Activated CD8-positive, alpha-beta memory T cell treated with anti-CD3 and anti-CD28 coated beads for 36 hours (primary cell): ENCODE results near the gene HMOX2. TPM values are rescaled to one million over a fixed set of nuclear protein-coding genes. Genes with fewer than 3 reads are reported as not detected.

Source experiments
- CTCF ChIA-PET: fragments of 350-600 bp; sonication (Branson Sonifier 250); formaldehyde crosslinking; loops from one replicate; lab custom pipeline; 2021; ENCODE audit warnings: antibody characterized with exemption; lab: Charles Lee
- POLR2A ChIA-PET: fragments of 350-600 bp; sonication (Branson Sonifier 250); formaldehyde crosslinking; loops from one replicate; lab custom pipeline; 2021; ENCODE audit warnings: antibody characterized with exemption; lab: Charles Lee
- total RNA-seq, 2 experiments: library from RNA; stranded (reverse); gene quantifications; one replicate each; pipeline ENCODE4 v1.2.3, GENCODE V29; 2021

The HMOX2 gene
- total RNA-seq, 2 experiments from 2014 or later: 92.9 to 94.6 TPM

GRCh38 chr16:4455951-4456350, 20.2 kb upstream of the HMOX2 start:
- ChIA-PET POLR2A (no interaction called here), CTCF (no interaction called here)

- ChIA-PET POLR2A (interaction anchor here (0.6 kb wide), 2 partner anchors 75 to 373 kb away, joined by 13 to 15 read pairs; no protein-coding TSS in a partner anchor), CTCF (no interaction called here)
Measured at GRCh38 chr16:4460936-4461249, 15.3 kb upstream of the HMOX2 start.

- CTCF ChIA-PET: no interaction called here
- POLR2A ChIA-PET: interaction anchor here (0.6 kb wide), 1 partner anchor 372 kb away, joined by 13 read pairs; no protein-coding TSS in a partner anchor
Measured at GRCh38 chr16:4461250-4462085, 14.7 kb upstream of the HMOX2 start.

GRCh38 chr16:4463522-4464163, 12.6 kb upstream of the HMOX2 start:
- ChIA-PET POLR2A (no interaction called here), CTCF (interaction anchor here (0.7 to 1.3 kb wide), 4 partner anchors 13 to 43 kb away, joined by 3 to 4 read pairs (median 3); partner anchors contain the start of gene HMOX2)

- ChIA-PET CTCF (interaction anchor here (1.0 to 2.0 kb wide), 4 partner anchors 10 to 82 kb away, joined by 3 to 17 read pairs (median 4); partner anchors contain the start of genes HMOX2 and NMRAL1), POLR2A (interaction anchor here (0.6 to 3.0 kb wide), 8 partner anchors 10 to 200 kb away, joined by 3 to 31 read pairs (median 4); partner anchors contain the start of genes DNAJA3, HMOX2 and NMRAL1)
Measured at GRCh38 chr16:4465977-4466779, 10.0 kb upstream of the HMOX2 start.

GRCh38 chr16:4467916-4468315, 8.3 kb upstream of the HMOX2 start:
- ChIA-PET CTCF (no interaction called here), POLR2A (interaction anchor here (0.6 to 3.0 kb wide), 2 partner anchors 8 to 34 kb away, joined by 3 to 31 read pairs; partner anchors contain the start of genes HMOX2 and NMRAL1)

- ChIA-PET POLR2A (interaction anchor here (0.7 kb wide), 1 partner anchor 21 kb away, joined by 3 read pairs; no protein-coding TSS in a partner anchor), CTCF (no interaction called here)
Measured at GRCh38 chr16:4468972-4469371, 7.2 kb upstream of the HMOX2 start.

GRCh38 chr16:4471869-4472268, 4.3 kb upstream of the HMOX2 start:
- POLR2A ChIA-PET: no interaction called here
- CTCF ChIA-PET: interaction anchor here (0.7 to 0.8 kb wide), 2 partner anchors 34 to 67 kb away, joined by 3 read pairs; no protein-coding TSS in a partner anchor

- POLR2A ChIA-PET: interaction anchor here (0.6 kb wide), 1 partner anchor 296 kb away, joined by 3 read pairs; no protein-coding TSS in a partner anchor
- CTCF ChIA-PET: interaction anchor here (0.7 kb wide), 2 partner anchors 57 to 77 kb away, joined by 3 to 4 read pairs; no protein-coding TSS in a partner anchor
Measured at GRCh38 chr16:4472880-4473279, 3.3 kb upstream of the HMOX2 start.

- ChIA-PET CTCF (interaction anchor here (1.2 to 5.3 kb wide), 3 partner anchors 8 to 221 kb away, joined by 3 to 36 read pairs (median 17); no protein-coding TSS in a partner anchor), POLR2A (interaction anchor here (1.1 to 4.7 kb wide), 4 partner anchors 8 to 203 kb away, joined by 3 to 31 read pairs (median 3); partner anchors contain the start of gene CDIP1)
Measured at GRCh38 chr16:4474192-4474961, 1.8 kb upstream of the HMOX2 start, which contains the start of gene NMRAL1. NMRAL1 (minus strand) TSS chr16:4474625; CDS start chr16:4474132, 493 bp downstream.

- ChIA-PET POLR2A (interaction anchor here (0.6 to 4.7 kb wide), 3 partner anchors 10 to 64 kb away, joined by 3 to 31 read pairs (median 11); no protein-coding TSS in a partner anchor), CTCF (interaction anchor here (0.6 to 5.3 kb wide), 6 partner anchors 10 to 146 kb away, joined by 3 to 36 read pairs (median 6); partner anchors contain the start of gene MGRN1)
Measured at GRCh38 chr16:4477966-4478365, 1.8 kb downstream of the HMOX2 start.

GRCh38 chr16:4481526-4481925, 5.3 kb downstream of the HMOX2 start:
- ChIA-PET CTCF (no interaction called here), POLR2A (interaction anchor here (0.7 kb wide), 1 partner anchor 16 kb away, joined by 4 read pairs; no protein-coding TSS in a partner anchor)

GRCh38 chr16:4481963-4482362, 5.8 kb downstream of the HMOX2 start:
- CTCF ChIA-PET: no interaction called here
- POLR2A ChIA-PET: interaction anchor here (0.7 kb wide), 1 partner anchor 17 kb away, joined by 4 read pairs; no protein-coding TSS in a partner anchor

GRCh38 chr16:4486126-4486893, 10.1 kb downstream of the HMOX2 start:
- CTCF ChIA-PET: interaction anchor here (0.7 to 5.5 kb wide), 3 partner anchors 10 to 24 kb away, joined by 3 to 36 read pairs (median 3); partner anchors contain the start of genes HMOX2 and NMRAL1
- POLR2A ChIA-PET: interaction anchor here (1.3 kb wide), 1 partner anchor 10 kb away, joined by 3 read pairs; no protein-coding TSS in a partner anchor

GRCh38 chr16:4487955-4488498, 11.8 kb downstream of the HMOX2 start:
- CTCF ChIA-PET: interaction anchor here (0.6 to 5.5 kb wide), 3 partner anchors 12 to 78 kb away, joined by 3 to 36 read pairs (median 4); partner anchors contain the start of genes HMOX2 and NMRAL1
- POLR2A ChIA-PET: interaction anchor here (0.6 to 0.9 kb wide), 5 partner anchors 10 to 246 kb away, joined by 4 to 11 read pairs (median 7); partner anchors contain the start of gene SRL

- CTCF ChIA-PET: interaction anchor here (1.0 to 5.5 kb wide), 3 partner anchors 11 to 60 kb away, joined by 3 to 36 read pairs (median 4); partner anchors contain the start of genes HMOX2 and NMRAL1
- POLR2A ChIA-PET: interaction anchor here (0.6 to 0.7 kb wide), 3 partner anchors 11 to 247 kb away, joined by 4 to 11 read pairs (median 7); partner anchors contain the start of gene SRL
Measured at GRCh38 chr16:4488499-4488967, 12.3 kb downstream of the HMOX2 start.
